Measurements from ENCODE around the gene HOXC6. TPM values are rescaled to one million over a fixed set of nuclear protein-coding genes. Genes with fewer than 3 reads are reported as not detected.

The HOXC6 gene
- total RNA-seq, 2 donors from 2014 or later = 0.15 TPM; not detected in 1

DNA sequence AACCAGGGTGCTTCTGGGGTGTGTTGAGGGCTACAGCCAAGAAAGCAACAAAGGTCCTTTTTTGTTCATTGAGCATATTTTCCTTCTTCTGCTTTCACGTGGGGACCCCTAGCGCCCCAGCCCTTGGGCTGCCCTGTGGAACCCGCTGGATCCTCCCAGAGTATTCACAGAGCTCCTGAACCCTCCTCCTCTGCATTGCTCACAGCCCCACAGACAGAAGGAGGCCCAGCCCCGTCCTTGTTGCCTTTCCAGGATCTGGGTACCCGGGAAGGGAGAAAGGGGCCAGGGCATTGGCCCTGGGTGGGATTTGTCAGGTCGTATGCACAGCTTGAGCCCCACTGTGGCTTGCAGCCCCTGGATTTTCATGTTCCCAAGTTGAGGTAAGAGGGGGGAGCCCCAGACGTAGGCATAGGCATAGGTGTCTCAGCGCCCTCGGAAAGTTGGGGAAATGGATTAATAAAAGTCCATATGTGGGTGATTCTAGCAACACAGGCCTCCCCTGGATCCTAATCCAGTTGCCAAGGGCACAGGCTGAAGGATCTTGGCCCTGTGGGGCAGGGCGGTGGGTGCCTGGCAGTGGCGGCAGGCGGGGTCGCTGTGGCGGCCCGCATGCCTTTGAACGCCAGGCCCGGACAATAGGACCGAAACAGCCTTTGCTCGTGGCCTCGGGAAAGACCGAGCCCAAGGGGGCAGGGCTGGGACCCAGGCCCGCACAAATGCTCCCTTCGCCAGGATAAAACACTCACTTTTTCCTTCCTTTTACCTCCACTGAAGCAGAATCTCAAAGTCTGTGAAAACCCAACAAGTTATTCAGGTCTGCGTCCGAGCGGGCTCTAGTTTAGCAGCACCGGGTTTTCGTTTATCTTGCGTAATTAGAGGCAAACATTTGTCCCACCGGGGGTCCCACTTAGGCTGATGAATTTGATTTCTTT is 46.3 kb upstream of the HOXC6 start:
- Histone ChIP-seq H3K9me3 (no peaks in the 10 kb centered on the region), H3K4me1 (no peaks in the 10 kb centered on the region), H3K36me3 (no peaks in the 10 kb centered on the region), H3K27ac (no peak overlapping the region), H3K27me3 (peaks cover 89% of the 10 kb centered on the region), H3K4me3 (no peak overlapping the region), H3K9ac (ENCODE audit: low read depth in 2 of 2, low read length in 2 of 2) (no peak overlapping the region)
- DNase-seq = no peak
- intact Hi-C loops (cut with DNase I) = no loop called here
- TF ChIP-seq, protein P1, sequence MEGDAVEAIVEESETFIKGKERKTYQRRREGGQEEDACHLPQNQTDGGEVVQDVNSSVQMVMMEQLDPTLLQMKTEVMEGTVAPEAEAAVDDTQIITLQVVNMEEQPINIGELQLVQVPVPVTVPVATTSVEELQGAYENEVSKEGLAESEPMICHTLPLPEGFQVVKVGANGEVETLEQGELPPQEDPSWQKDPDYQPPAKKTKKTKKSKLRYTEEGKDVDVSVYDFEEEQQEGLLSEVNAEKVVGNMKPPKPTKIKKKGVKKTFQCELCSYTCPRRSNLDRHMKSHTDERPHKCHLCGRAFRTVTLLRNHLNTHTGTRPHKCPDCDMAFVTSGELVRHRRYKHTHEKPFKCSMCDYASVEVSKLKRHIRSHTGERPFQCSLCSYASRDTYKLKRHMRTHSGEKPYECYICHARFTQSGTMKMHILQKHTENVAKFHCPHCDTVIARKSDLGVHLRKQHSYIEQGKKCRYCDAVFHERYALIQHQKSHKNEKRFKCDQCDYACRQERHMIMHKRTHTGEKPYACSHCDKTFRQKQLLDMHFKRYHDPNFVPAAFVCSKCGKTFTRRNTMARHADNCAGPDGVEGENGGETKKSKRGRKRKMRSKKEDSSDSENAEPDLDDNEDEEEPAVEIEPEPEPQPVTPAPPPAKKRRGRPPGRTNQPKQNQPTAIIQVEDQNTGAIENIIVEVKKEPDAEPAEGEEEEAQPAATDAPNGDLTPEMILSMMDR (IDR thresholded peaks at IDR 0.05) = no peak

DNA sequence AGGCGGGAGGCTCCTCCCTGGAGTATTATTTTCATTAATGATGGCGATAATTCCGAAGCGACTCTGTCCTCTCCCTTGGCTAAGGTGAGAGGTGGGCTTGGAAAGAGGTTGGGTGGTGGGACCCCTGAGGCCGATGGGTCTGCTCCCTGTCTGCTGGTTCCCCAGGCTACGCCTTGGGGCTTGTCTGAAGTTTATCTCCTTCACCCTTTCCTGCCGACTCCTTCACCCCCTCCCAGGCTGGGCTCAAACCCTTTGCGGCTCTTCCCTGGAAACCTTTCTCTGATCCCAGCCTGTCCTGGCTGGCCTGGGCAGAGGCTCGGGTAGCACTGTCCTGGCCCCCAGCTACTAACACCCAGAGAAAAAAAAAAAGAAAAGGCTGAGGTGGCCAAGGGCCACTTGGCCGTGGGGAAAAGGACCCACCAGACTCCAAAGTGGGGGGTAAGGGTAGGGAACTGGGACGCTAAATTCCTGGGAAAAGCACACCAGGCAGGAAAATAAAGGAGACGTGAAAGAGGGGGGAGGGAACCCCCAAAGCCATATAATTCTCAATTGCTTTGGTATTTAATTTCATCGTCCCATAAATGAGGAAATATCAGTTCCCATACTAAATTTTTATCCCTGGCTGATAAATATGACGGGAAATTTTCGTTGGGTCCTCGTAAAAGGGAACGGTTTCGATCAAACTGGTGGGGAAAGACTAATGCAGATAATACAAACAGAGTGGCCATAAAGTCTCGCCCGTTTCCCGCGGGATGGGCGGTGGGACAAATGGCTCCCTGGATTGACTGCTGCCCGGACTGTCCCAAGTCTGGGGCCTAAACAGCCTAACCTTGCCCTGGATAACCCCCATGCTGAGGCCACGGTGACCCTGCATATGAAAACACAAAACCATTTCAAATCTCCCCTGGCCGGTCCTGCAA is 45.3 kb upstream of the HOXC6 start:
- Histone ChIP-seq H3K9me3 (no peaks in the 10 kb centered on the region), H3K4me3 (no peak overlapping the region), H3K9ac (ENCODE audit: low read depth in 2 of 2, low read length in 2 of 2) (no peak overlapping the region), H3K4me1 (no peaks in the 10 kb centered on the region), H3K36me3 (no peaks in the 10 kb centered on the region), H3K27me3 (peaks cover 88% of the 10 kb centered on the region), H3K27ac (no peak overlapping the region)
- intact Hi-C loops (cut with DNase I) = no loop called here
- no peak for DNase-seq
- TF ChIP-seq, protein P1 (IDR thresholded peaks at IDR 0.05) = no peak

DNA sequence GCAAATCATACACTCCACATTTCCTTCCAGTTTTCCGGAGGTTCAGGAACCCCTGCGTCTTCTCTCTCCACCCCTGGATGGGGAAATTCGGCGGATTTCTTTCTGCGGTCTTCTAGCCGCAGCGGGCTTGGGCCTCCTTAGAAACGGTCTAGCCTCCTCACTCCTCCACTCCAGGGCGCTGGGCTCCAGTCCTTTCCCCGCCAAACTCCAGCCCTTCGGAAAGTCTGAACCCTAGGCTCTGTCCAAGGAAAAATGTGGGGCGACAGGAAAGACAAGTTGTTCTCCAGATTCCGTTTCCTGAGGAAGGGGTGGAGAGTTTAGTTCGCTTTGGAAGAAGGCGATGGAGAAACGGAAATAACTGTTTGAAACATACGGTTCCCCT is 44.7 kb upstream of the HOXC6 start:
- TF ChIP-seq, protein P1 (IDR thresholded peaks at IDR 0.05) = no peak
- H3K9ac ChIP-seq (ENCODE audit: low read depth in 2 of 2, low read length in 2 of 2) = no peak overlapping the region
- intact Hi-C loops (cut with DNase I) = no loop called here
- peaks cover 91% of the 10 kb centered on the region for H3K27me3 ChIP-seq
- H3K27ac ChIP-seq = no peak overlapping the region
- no peaks in the 10 kb centered on the region for H3K4me1 ChIP-seq
- no peak for DNase-seq
- H3K36me3 ChIP-seq = no peaks in the 10 kb centered on the region
- no peak overlapping the region for H3K4me3 ChIP-seq
- H3K9me3 ChIP-seq = no peaks in the 10 kb centered on the region

DNA sequence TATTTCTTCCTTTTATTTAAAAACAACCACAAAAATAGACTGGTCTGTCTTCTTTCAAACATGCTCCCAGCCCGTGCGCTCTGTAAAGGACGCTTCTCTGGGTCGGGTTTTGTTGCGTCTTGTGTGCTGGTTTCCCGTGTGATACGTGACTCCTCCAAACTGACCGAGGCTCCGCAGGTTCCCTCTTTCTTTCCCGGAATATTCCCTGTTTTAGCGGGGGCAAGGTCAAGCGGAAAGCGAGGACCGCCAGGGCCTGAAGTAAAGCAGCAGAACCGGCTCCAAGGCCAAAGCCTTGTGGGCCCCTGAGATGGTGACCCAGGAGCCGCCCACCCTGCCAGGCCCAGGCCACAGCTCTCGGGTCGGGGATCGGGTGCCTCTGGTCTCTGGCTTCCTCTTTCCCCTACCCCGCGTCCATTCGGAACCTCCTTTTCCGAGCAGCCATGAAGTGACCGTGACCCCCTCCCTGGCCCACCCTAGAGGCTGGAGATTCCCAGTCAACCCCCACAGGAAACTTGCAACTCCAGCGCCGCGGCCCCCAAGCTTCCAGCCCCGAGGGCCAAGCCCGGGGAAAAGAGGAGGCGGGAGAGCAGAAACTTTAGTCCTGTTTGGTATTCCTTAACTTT is 44.2 kb upstream of the HOXC6 start:
- no peaks in the 10 kb centered on the region for H3K9me3 ChIP-seq
- no peaks in the 10 kb centered on the region for H3K36me3 ChIP-seq
- DNase-seq = no peak
- no peaks in the 10 kb centered on the region for H3K4me1 ChIP-seq
- peaks cover 91% of the 10 kb centered on the region for H3K27me3 ChIP-seq
- H3K4me3 ChIP-seq = no peak overlapping the region
- no peak overlapping the region for H3K27ac ChIP-seq
- intact Hi-C loops (cut with DNase I) = no loop called here
- H3K9ac ChIP-seq (ENCODE audit: low read depth in 2 of 2, low read length in 2 of 2) = no peak overlapping the region
- TF ChIP-seq, protein P1 (IDR thresholded peaks at IDR 0.05) = no peak

Measured in colonic mucosa (tissue), 4 donors.